Effector memory CD4-positive, alpha-beta T cell (primary cell): Measurements from ENCODE around the gene SDHAF2.
"Not testable (repeated sequence)": the region's sequence is repeated elsewhere in the genome, so short reads cannot be mapped to it uniquely, and the experiment has no call there.

Source experiments
- DNase-seq, 3 donors: peaks; one replicate each; pipeline ENCODE4 v3.0.0-alpha.2; 2020
- H3K27ac ChIP-seq: 2 replicates; pipeline ENCODE4 v1.7.0; 2013; ENCODE audit warnings: mild to moderate bottlenecking, low read length, moderate library complexity; ENCODE audit not compliant: insufficient read depth, poor library complexity, severe bottlenecking
- H3K27me3 ChIP-seq: replicated peaks from 2 replicates; pipeline ENCODE4 v1.7.0; 2013; ENCODE audit warnings: mild to moderate bottlenecking, low read length; ENCODE audit not compliant: insufficient read depth, control insufficient read depth, poor library complexity, severe bottlenecking
- H3K36me3 ChIP-seq: 2 replicates; pipeline ENCODE4 v1.7.0; 2013; ENCODE audit warnings: mild to moderate bottlenecking, low read length, moderate library complexity; ENCODE audit not compliant: control insufficient read depth, insufficient read depth
- H3K4me1 ChIP-seq: 2 replicates; pipeline ENCODE4 v1.7.0; 2013; ENCODE audit warnings: low read length, mild to moderate bottlenecking; ENCODE audit not compliant: control insufficient read depth, insufficient read depth, poor library complexity, severe bottlenecking
- H3K4me3 ChIP-seq: 2 replicates; pipeline ENCODE4 v1.7.0; 2013; ENCODE audit warnings: low read length, low read depth, mild to moderate bottlenecking; ENCODE audit not compliant: insufficient read depth, poor library complexity, severe bottlenecking
- H3K9me3 ChIP-seq: 2 replicates; pipeline ENCODE4 v1.7.0; 2013; ENCODE audit warnings: mild to moderate bottlenecking, low read length, moderate library complexity; ENCODE audit not compliant: control insufficient read depth
- total RNA-seq, 3 donors: gene quantifications; one replicate each; lab custom pipeline; 2026; lab: John Stamatoyannopoulos, UW

Gene SDHAF2
- total RNA-seq: 3.4 to 5.7 (median 5.6) reads per million in 3 donors

GRCh38 chr11:61429691-61430582 lies at the start of gene SDHAF2, which contains the start of gene CPSF7:
TSS of gene SDHAF2 (plus strand) at chr11:61430124. CDS start at chr11:61430147, 23 bp downstream.
TSS of gene CPSF7 (minus strand) at chr11:61429975. CDS start at chr11:61429235, 740 bp downstream.
- no peaks in the 10 kb centered on the region for H3K27me3 ChIP-seq
- peak; percentile 96 to 97 (median 96) for DNase-seq
- peaks cover 32% of the 10 kb centered on the region for H3K36me3 ChIP-seq
- H3K4me3 ChIP-seq: peak within 1 kb of the TSS; percentile 74
- peak within 1 kb of the TSS; percentile 97 for H3K27ac ChIP-seq
- no peaks in the 10 kb centered on the region for H3K9me3 ChIP-seq
- H3K4me1 ChIP-seq: peaks cover 17% of the 10 kb centered on the region

GRCh38 chr11:61380884-61381283 lies 49.0 kb upstream of the SDHAF2 start:
- no peak for DNase-seq
- Histone ChIP-seq H3K27me3 (no peaks in the 10 kb centered on the region), H3K27ac (no peak overlapping the region), H3K36me3 (no peaks in the 10 kb centered on the region), H3K4me3 (no peak overlapping the region), H3K4me1 (no peaks in the 10 kb centered on the region), H3K9me3 (no peaks in the 10 kb centered on the region)

- not testable (repeated sequence) for H3K9me3 ChIP-seq, H3K27me3 ChIP-seq, H3K36me3 ChIP-seq, H3K4me1 ChIP-seq, DNase-seq, H3K27ac ChIP-seq, H3K4me3 ChIP-seq
Observed at GRCh38 chr11:61383859-61384258, 46.1 kb upstream of the SDHAF2 start.

DNA sequence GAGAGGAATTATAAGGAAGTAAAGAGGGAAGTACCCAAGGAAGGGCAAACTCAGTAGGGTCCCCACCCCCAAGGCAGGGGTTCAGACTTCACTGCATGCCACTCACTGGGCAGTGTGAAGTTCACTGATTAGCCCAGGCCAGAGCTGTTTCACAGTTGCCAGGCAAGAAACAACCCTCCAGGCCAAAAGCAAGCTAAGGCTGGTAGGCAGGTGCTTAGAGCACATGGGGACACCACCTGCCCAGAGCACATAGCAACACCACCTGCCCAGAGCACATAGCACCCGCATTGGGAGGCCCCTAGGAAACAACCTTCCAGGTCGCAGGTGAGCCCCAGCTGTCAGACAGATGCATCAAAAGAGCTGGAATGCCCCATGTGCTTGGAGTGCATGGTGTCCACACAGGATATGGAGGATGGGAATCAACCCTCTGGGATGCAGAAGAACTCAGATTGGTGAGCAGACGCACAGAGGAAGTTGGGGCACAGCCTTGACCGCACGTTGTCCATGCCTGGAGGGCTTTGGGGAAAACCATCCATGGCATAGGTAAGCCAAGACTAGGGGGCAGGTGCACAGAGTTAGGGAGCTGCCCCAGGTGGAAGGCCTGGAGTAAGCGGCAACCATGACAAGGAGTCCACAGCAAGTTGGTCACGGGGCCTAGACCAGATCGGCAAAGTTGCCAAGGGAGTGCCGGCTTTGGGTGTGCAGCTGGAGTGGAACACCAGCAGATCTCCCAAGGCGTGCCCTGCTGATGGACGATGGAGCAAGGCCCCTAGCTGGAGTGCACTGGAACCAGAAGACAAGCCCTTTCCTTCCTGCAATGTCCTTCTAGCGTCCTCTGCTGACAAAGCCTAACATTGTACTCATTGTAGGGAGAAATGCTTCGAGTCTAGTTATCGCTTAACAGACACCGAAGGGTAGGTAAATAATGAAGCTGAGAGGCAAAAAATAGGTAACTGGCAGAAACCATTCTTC lies 45.4 kb upstream of the SDHAF2 start:
- H3K27me3 ChIP-seq: no peaks in the 10 kb centered on the region
- H3K27ac ChIP-seq: no peak overlapping the region
- no peaks in the 10 kb centered on the region for H3K9me3 ChIP-seq
- no peaks in the 10 kb centered on the region for H3K4me1 ChIP-seq
- no peak for DNase-seq
- H3K4me3 ChIP-seq: no peak overlapping the region
- H3K36me3 ChIP-seq: no peaks in the 10 kb centered on the region

DNA sequence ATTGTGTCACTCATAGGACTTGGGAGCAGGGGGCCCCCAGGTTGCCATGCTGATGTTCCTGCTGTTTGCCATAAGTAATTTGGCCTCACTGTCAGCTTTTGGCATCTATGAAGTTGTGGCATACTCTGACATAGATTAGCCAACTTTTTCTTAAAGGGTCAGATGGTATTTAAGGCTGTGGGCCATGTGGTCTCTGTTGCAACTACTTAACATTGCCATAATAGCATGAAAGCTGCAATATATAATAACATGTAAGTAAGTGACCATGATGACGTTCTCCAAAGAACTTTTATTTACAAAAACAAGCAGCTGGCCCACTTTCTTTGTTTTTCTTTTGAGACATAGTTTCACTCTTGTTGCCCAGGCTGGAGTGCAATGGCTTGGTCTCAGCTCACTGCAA lies 39.8 kb upstream of the SDHAF2 start:
- DNase-seq: no peak
- no peak overlapping the region for H3K27ac ChIP-seq
- H3K4me1 ChIP-seq: peaks cover 9% of the 10 kb centered on the region
- H3K4me3 ChIP-seq: no peak overlapping the region
- H3K27me3 ChIP-seq: no peaks in the 10 kb centered on the region
- no peaks in the 10 kb centered on the region for H3K9me3 ChIP-seq
- peaks cover 4% of the 10 kb centered on the region for H3K36me3 ChIP-seq

DNA sequence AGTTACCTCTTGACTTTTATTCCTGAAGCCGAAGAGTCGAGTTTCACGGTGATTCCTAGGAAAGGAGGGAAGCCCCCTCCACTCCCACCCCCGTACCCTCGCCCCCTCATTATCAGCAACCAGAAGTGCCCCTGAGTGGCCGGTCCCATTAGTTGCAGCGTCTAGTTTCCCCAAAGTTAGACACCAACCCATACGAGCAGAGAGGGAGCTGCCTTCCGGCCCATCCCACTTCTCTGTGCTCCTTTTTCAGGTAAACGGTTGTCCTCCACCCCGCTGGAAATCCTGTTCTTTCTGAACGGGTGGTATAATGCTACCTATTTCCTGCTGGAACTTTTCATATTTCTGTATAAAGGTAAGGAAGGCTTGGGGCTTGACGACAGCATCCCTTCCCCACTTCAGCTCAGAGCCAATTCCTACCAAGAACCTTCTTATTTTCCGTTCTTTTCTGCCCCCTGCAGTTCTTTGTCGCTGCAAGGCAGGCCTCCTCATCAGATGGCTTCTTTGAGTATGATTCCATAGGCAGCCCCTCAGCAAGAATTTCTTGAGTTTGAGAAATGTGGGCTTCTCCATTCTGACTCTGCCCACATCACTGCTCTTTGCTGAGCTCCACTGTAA lies 36.8 kb upstream of the SDHAF2 start:
- Histone ChIP-seq H3K27ac (peak overlapping the region; percentile 69), H3K4me1 (peaks cover 9% of the 10 kb centered on the region), H3K27me3 (no peaks in the 10 kb centered on the region), H3K36me3 (peaks cover 13% of the 10 kb centered on the region), H3K9me3 (no peaks in the 10 kb centered on the region), H3K4me3 (peak overlapping the region; percentile 54)
- DNase-seq: no peak

GRCh38 chr11:61401173-61401572 lies 28.8 kb upstream of the SDHAF2 start:
- Histone ChIP-seq H3K27me3 (no peaks in the 10 kb centered on the region), H3K27ac (no peak overlapping the region), H3K4me1 (no peaks in the 10 kb centered on the region), H3K4me3 (no peak overlapping the region), H3K9me3 (no peaks in the 10 kb centered on the region), H3K36me3 (peaks cover 42% of the 10 kb centered on the region)
- DNase-seq: no peak

DNA sequence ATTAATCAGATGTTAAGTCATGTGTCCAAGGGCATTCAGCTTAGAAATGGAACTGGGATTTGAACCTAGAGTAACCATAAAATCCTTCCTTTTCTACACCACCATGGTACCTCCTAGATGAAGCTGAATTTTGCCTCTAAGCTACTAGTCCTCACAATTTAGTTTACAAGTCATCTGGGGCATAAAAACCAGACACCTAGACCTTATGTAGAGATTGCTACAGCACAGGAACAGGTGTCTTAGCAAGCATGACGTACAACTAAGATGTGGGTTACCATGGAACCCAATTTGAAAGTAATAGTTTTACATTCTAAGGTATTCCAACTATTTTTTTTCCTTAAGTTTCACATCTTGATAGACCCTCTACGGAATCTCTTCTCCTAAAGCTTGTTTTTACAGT lies 28.4 kb upstream of the SDHAF2 start:
- DNase-seq: no peak
- no peaks in the 10 kb centered on the region for H3K9me3 ChIP-seq
- no peaks in the 10 kb centered on the region for H3K27me3 ChIP-seq
- H3K4me1 ChIP-seq: no peaks in the 10 kb centered on the region
- H3K27ac ChIP-seq: no peak overlapping the region
- H3K4me3 ChIP-seq: no peak overlapping the region
- H3K36me3 ChIP-seq: peaks cover 46% of the 10 kb centered on the region

- Histone ChIP-seq H3K9me3 (no peaks in the 10 kb centered on the region), H3K4me1 (no peaks in the 10 kb centered on the region), H3K36me3 (peaks cover 56% of the 10 kb centered on the region), H3K4me3 (no peak overlapping the region), H3K27ac (no peak overlapping the region), H3K27me3 (no peaks in the 10 kb centered on the region)
- DNase-seq: no peak
Observed at GRCh38 chr11:61403658-61404057, 26.3 kb upstream of the SDHAF2 start.
